ENCODE measurements around the gene CAMK1. TPM values are rescaled to one million over a fixed set of nuclear protein-coding genes. Genes with fewer than 3 reads are reported as not detected.

CAMK1 gene
- total RNA-seq, 1 experiment from 2014 or later = 36.6 TPM

- intact Hi-C loops (cut with micrococcal nuclease) = loop anchor here (10.0 kb wide), 1 partner anchor 65 kb away; no protein-coding TSS in a partner anchor
- Histone ChIP-seq H4K20me1 (ENCODE audit: low read length) (no peaks in the 10 kb centered on the region), H3K4me1 (ENCODE audit: insufficient read depth, low read length) (no peaks in the 10 kb centered on the region), H3K27ac (ENCODE audit: low read length) (no peak overlapping the region), H3K9ac (ENCODE audit: low read length) (no peak overlapping the region), H3K4me3 (ENCODE audit: low read length) (no peak overlapping the region), H3K4me2 (ENCODE audit: low read length) (no peak overlapping the region), H2AFZ (ENCODE audit: low read length) (no peak overlapping the region), H3K27me3 (ENCODE audit: low read length) (no peaks in the 10 kb centered on the region), H3K9me3 (ENCODE audit: low read length) (no peaks in the 10 kb centered on the region), H3F3A (ENCODE audit: low read length, unreplicated experiment) (no peaks in the 10 kb centered on the region), H3K36me3 (ENCODE audit: low read depth, low read length) (0 out of 2 replicates have a peak, but pooled peaks cover 3% of the 10 kb centered on the region), H3K9me2 (replicated peaks; ENCODE audit: low read length) (no peaks in the 10 kb centered on the region), H3K79me2 (ENCODE audit: low read length) (no peaks in the 10 kb centered on the region)
- ATAC-seq = no peak
- TF ChIP-seq EZH2 (IDR thresholded peaks at IDR 0.05; ENCODE audit: low read length, unreplicated experiment) (no peak), CTCF (conservative IDR thresholded peaks at IDR 0.05; ENCODE audit: low read depth, low read length) (no peak), EZH2phosphoT487 (IDR thresholded peaks at IDR 0.05; ENCODE audit: borderline replicate concordance, low read length) (no peak)
- ChIA-PET CTCF (no interaction called here), POLR2A (ENCODE audit: unreplicated experiment) (no interaction called here)
- BruUV-seq (replicated peaks) = TSS peak; percentile 55
- no peak for DNase-seq
Observed at GRCh38 chr3:9779721-9780457, 10.1 kb upstream of the CAMK1 start.

GRCh38 chr3:9779075-9779593, 9.4 kb upstream of the CAMK1 start:
- no peaks in the 10 kb centered on the region for H3K9me2 ChIP-seq (replicated peaks; ENCODE audit: low read length)
- H3K9ac ChIP-seq (ENCODE audit: low read length) = no peak overlapping the region
- TF ChIP-seq CTCF (conservative IDR thresholded peaks at IDR 0.05; ENCODE audit: low read depth, low read length) (no peak), EZH2 (IDR thresholded peaks at IDR 0.05; ENCODE audit: low read length, unreplicated experiment) (no peak), EZH2phosphoT487 (IDR thresholded peaks at IDR 0.05; ENCODE audit: borderline replicate concordance, low read length) (no peak)
- no peaks in the 10 kb centered on the region for H3K79me2 ChIP-seq (ENCODE audit: low read length)
- ChIA-PET POLR2A (ENCODE audit: unreplicated experiment) (no interaction called here), CTCF (no interaction called here)
- H3K4me3 ChIP-seq (ENCODE audit: low read length) = no peak overlapping the region
- BruUV-seq (replicated peaks) = no TSS peak
- H3K4me1 ChIP-seq (ENCODE audit: insufficient read depth, low read length) = no peaks in the 10 kb centered on the region
- H3K27me3 ChIP-seq (ENCODE audit: low read length) = no peaks in the 10 kb centered on the region
- DNase-seq = no peak
- ATAC-seq = no peak
- H4K20me1 ChIP-seq (ENCODE audit: low read length) = no peaks in the 10 kb centered on the region
- H3K4me2 ChIP-seq (ENCODE audit: low read length) = no peak overlapping the region
- no peaks in the 10 kb centered on the region for H3F3A ChIP-seq (ENCODE audit: low read length, unreplicated experiment)
- intact Hi-C loops (cut with micrococcal nuclease) = loop anchor here (10.0 kb wide), 1 partner anchor 64 kb away; no protein-coding TSS in a partner anchor
- H3K27ac ChIP-seq (ENCODE audit: low read length) = no peak overlapping the region
- no peak overlapping the region for H2AFZ ChIP-seq (ENCODE audit: low read length)
- H3K9me3 ChIP-seq (ENCODE audit: low read length) = no peaks in the 10 kb centered on the region
- H3K36me3 ChIP-seq (ENCODE audit: low read depth, low read length) = 0 out of 2 replicates have a peak, but pooled peaks cover 3% of the 10 kb centered on the region

Measured in PC-3 (cell line).